Astrocyte (in vitro differentiated cells and primary cell): ENCODE data around the gene TAF11L12.

Source experiments
- EZH2 ChIP-seq: IDR thresholded peaks from 2 replicates; pipeline ENCODE4 v1.6.1; 2012; ENCODE audit warnings: mild to moderate bottlenecking, low read length, inconsistent platforms; ENCODE audit not compliant: insufficient read depth
- TF ChIP-seq, protein P1 (sequence below): IDR thresholded peaks from 2 replicates; pipeline ENCODE4 v1.5.1; 2011; ENCODE audit warnings: low read depth, mild to moderate bottlenecking, inconsistent platforms, low read length, moderate library complexity; ENCODE audit not compliant: insufficient read depth

DNA sequence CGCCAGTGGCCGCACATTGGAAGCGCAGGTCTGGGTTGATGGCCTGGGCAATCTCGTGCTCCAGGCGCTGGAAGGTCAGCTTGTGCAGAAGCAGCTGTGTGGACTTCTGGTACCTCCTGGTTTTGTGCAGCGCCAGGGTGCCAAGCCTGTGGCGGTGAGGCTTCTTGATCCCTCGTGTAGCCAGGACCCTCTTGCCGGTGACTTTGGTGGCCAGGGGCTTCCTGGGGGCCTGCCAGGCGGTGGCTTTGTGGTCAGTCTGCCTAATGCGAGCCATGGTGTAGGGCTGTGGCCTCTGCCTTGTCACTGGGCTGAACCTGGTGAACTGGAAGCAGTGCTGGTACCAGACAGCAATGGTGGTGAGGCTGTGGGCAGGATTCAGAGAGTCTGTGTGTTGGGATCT lies 15.5 kb downstream of the TAF11L12 start:
- TF ChIP-seq, protein P1, sequence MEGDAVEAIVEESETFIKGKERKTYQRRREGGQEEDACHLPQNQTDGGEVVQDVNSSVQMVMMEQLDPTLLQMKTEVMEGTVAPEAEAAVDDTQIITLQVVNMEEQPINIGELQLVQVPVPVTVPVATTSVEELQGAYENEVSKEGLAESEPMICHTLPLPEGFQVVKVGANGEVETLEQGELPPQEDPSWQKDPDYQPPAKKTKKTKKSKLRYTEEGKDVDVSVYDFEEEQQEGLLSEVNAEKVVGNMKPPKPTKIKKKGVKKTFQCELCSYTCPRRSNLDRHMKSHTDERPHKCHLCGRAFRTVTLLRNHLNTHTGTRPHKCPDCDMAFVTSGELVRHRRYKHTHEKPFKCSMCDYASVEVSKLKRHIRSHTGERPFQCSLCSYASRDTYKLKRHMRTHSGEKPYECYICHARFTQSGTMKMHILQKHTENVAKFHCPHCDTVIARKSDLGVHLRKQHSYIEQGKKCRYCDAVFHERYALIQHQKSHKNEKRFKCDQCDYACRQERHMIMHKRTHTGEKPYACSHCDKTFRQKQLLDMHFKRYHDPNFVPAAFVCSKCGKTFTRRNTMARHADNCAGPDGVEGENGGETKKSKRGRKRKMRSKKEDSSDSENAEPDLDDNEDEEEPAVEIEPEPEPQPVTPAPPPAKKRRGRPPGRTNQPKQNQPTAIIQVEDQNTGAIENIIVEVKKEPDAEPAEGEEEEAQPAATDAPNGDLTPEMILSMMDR, result no peak
- TF ChIP-seq EZH2, result no peak
